K562 (cell line): ENCODE data around the gene PSMA7. TPM values are rescaled to one million over a fixed set of nuclear protein-coding genes. Genes with fewer than 3 reads are reported as not detected.

ENCODE experiments used
- CCNT2 ChIP-seq: IDR thresholded peaks from 2 replicates; pipeline ENCODE4 v1.6.1; 2011; ENCODE audit warnings: borderline replicate concordance, low read depth, mild to moderate bottlenecking, moderate library complexity, mixed read lengths, low read length; ENCODE audit not compliant: insufficient read length; ENCODE audit errors: extremely low read depth
- ETS2 ChIP-seq: IDR thresholded peaks from 2 replicates; pipeline ENCODE4 v1.6.1; 2016; ENCODE audit warnings: borderline replicate concordance, missing genetic modification characterization, mild to moderate bottlenecking, moderate library complexity, missing compliant biosample characterization; ENCODE audit not compliant: poor library complexity, severe bottlenecking
- FOXM1 ChIP-seq, 2 experiments: fragments of 450-650 bp in 1 of 2; sonication (generic) in 1 of 2; formaldehyde crosslinking in 1 of 2; IDR thresholded peaks; 2 replicates each; pipeline versions ENCODE4 v1.6.1 to v1.9.0; 2017 to 2022; ENCODE audit warnings: low read depth in 2 of 2, mild to moderate bottlenecking in 2 of 2, missing genetic modification reagents in 1 of 2, moderate library complexity in 1 of 2
- GATA2 ChIP-seq: sonication (generic); formaldehyde crosslinking; IDR thresholded peaks from 2 replicates; pipeline ENCODE4 v1.4.0; 2020; ENCODE audit warnings: mild to moderate bottlenecking, missing genetic modification reagents
- KLF13 ChIP-seq: fragments of 450-650 bp; IDR thresholded peaks from 2 replicates; pipeline ENCODE4 v1.6.1; 2016; ENCODE audit warnings: missing genetic modification characterization, low read depth, mild to moderate bottlenecking, missing compliant biosample characterization, moderate library complexity, borderline replicate concordance
- LARP7 ChIP-seq: fragments of 450-650 bp; IDR thresholded peaks from 2 replicates; pipeline ENCODE4 v1.6.1; 2016
- MCM2 ChIP-seq: fragments of 450-650 bp; IDR thresholded peaks from 2 replicates; pipeline ENCODE4 v1.6.1; 2017; ENCODE audit warnings: low read depth, mild to moderate bottlenecking
- MITF ChIP-seq: IDR thresholded peaks from 2 replicates; pipeline ENCODE4 v1.6.1; 2014; ENCODE audit warnings: antibody characterized with exemption
- MTF1 ChIP-seq: fragments of 250-450 bp; sonication (Bioruptor Pico); IDR thresholded peaks from 2 replicates; pipeline ENCODE4 v1.9.0; 2021; ENCODE audit warnings: moderate library complexity, mild to moderate bottlenecking, inconsistent platforms, borderline replicate concordance
- NCOA1 ChIP-seq: fragments of 450-650 bp; IDR thresholded peaks from 2 replicates; pipeline ENCODE4 v1.6.1; 2016; ENCODE audit warnings: low read depth
- POLR2H ChIP-seq: IDR thresholded peaks from 2 replicates; pipeline ENCODE4 v1.6.1; 2016; ENCODE audit warnings: missing genetic modification characterization, low read depth, mild to moderate bottlenecking, control low read depth, missing compliant biosample characterization, moderate library complexity
- RAD51 ChIP-seq: fragments of 450-650 bp; IDR thresholded peaks from 2 replicates; pipeline ENCODE4 v1.7.1; 2016; ENCODE audit warnings: low read depth, mild to moderate bottlenecking, borderline replicate concordance
- TARDBP ChIP-seq: fragments of 450-650 bp; IDR thresholded peaks from 2 replicates; pipeline ENCODE4 v1.6.1; 2016
- ZNF197 ChIP-seq: fragments of 200-800 bp; sonication (Bioruptor generic); IDR thresholded peaks from 2 replicates; pipeline ENCODE4 v1.6.1; 2016; ENCODE audit warnings: low read depth, missing genetic modification characterization, missing compliant biosample characterization
- ZNF449 ChIP-seq: fragments of 250-450 bp; sonication (Bioruptor Pico); IDR thresholded peaks from 2 replicates; pipeline ENCODE4 v1.8.0; 2022; ENCODE audit warnings: moderate library complexity, mild to moderate bottlenecking, inconsistent platforms
- ZNF518B ChIP-seq: fragments of 250-450 bp; sonication (Bioruptor Pico); IDR thresholded peaks from 2 replicates; pipeline ENCODE4 v1.5.0; 2021; ENCODE audit warnings: mild to moderate bottlenecking, moderate library complexity
- ZNF699 ChIP-seq: fragments of 250-450 bp; sonication (Bioruptor Pico); IDR thresholded peaks from 2 replicates; pipeline ENCODE4 v1.8.0; 2021; ENCODE audit warnings: mild to moderate bottlenecking, moderate library complexity; ENCODE audit not compliant: insufficient replicate concordance
- ZNF740 ChIP-seq, 3 experiments: fragments of 200-800 bp in 1 of 3; sonication (Bioruptor generic) in 1 of 3; sonication (generic) in 1 of 3; formaldehyde crosslinking in 1 of 3; IDR thresholded peaks; 2 replicates each; pipeline versions ENCODE4 v1.6.1 to v1.8.0; 2016 to 2022; ENCODE audit warnings: mild to moderate bottlenecking in 2 of 3, missing compliant biosample characterization in 2 of 3, missing genetic modification characterization in 2 of 3, missing genetic modification reagents in 1 of 3
- polyA plus RNA-seq, 8 experiments: library from polyadenylated mRNA; depleted of rRNA in 4 of 8; stranded (reverse) in 5 of 8; unstranded in 3 of 8; fragments of >200 nt; fragmentation: Nextera tagmentation in 2 of 8; fragmentation: Illumina TruSeq in 1 of 8; extraction: Ambion mirVana in 2 of 8; extraction: Trizol in 1 of 8; gene quantifications; 2 replicates each; pipeline versions ENCODE4 v1.2.1 to v1.2.3, GENCODE V29; 2011 to 2014; ENCODE audit warnings: inconsistent platforms in 1 of 8, missing spikeins in 1 of 8
- total RNA-seq, 7 experiments: library from RNA; depleted of rRNA in 6 of 7; stranded (reverse); fragments of >200 nt in 6 of 7; fragmentation: Illumina TruSeq in 2 of 7; extraction: Trizol in 2 of 7; gene quantifications; 2 replicates each; pipeline versions ENCODE4 v1.2.1 to v1.2.3, GENCODE V29; 2011 to 2021; ENCODE audit warnings: low replicate concordance in 1 of 7

PSMA7 gene
- total and polyA plus RNA-seq, 9 of the 15 experiments (the other 6 are each of a cell fraction or from before 2014, with no cell fraction given): 257 to 510 (median 393) TPM

- TF ChIP-seq TARDBP: peak; percentile 76; the same call in 1 of the 2 replicates
- no peak for TF ChIP-seq ZNF740 (CRISPR knock-in tag; IDR thresholded peaks at IDR 0.05)
- no peak for TF ChIP-seq ZNF740 (tag; IDR thresholded peaks at IDR 0.05)
- peak; percentile 88 for TF ChIP-seq CCNT2
- TF ChIP-seq LARP7: peak; percentile 71; the same call in 1 of the 2 replicates
- no peak for TF ChIP-seq FOXM1 (IDR thresholded peaks at IDR 0.05; ENCODE audit: low read depth)
- TF ChIP-seq FOXM1 (CRISPR knock-in tag; IDR thresholded peaks at IDR 0.05; ENCODE audit: low read depth): peak; percentile 55; the same call in 1 of the 2 replicates
- TF ChIP-seq MITF: no peak
- no peak for TF ChIP-seq MCM2
- no peak for TF ChIP-seq RAD51
- TF ChIP-seq GATA2 (CRISPR knock-in tag): no peak
- peak; percentile 6 for TF ChIP-seq ETS2 (tag)
- no peak for TF ChIP-seq ZNF197
- TF ChIP-seq NCOA1: peak; percentile 60; the same call in 1 of the 2 replicates
- TF ChIP-seq POLR2H: peak; percentile 90
- no peak for TF ChIP-seq ZNF518B (CRISPR knock-in tag)
- TF ChIP-seq ZNF699 (CRISPR knock-in tag): no peak
- peak; percentile 45; the same call in 1 of the 2 replicates for TF ChIP-seq KLF13
- TF ChIP-seq ZNF449 (CRISPR knock-in tag): no peak
- TF ChIP-seq MTF1: no peak
Observed at GRCh38 chr20:62182469-62183425, 39.6 kb upstream of the PSMA7 start, which contains the start of gene MTG2 (continued).
